IMR-90 (cell line): ENCODE measurements around the gene KRTAP10-3.

Source experiments
- CEBPB ChIP-seq: IDR thresholded peaks from 2 replicates; pipeline ENCODE4 v1.6.1; 2012; ENCODE audit warnings: low read depth, low read length, improper control_type of control experiment
- CTCF ChIP-seq: conservative IDR thresholded peaks from 2 replicates; pipeline ENCODE4 v1.5.1; 2012; ENCODE audit warnings: mild to moderate bottlenecking, low read depth, low read length, improper control_type of control experiment
- ELK1 ChIP-seq: fragments of 150-350 bp; IDR thresholded peaks from 2 replicates; pipeline ENCODE4 v1.6.1; 2016; ENCODE audit warnings: low read depth, mild to moderate bottlenecking, low read length, moderate library complexity, borderline replicate concordance
- POLR2A ChIP-seq: IDR thresholded peaks from 2 replicates; pipeline ENCODE4 v1.6.1; 2012; ENCODE audit warnings: mild to moderate bottlenecking, low read depth, low read length
- RAD21 ChIP-seq: IDR thresholded peaks from 2 replicates; pipeline ENCODE4 v1.6.1; 2012; ENCODE audit warnings: low read length, improper control_type of control experiment
- RCOR1 ChIP-seq: IDR thresholded peaks from 2 replicates; pipeline ENCODE4 v1.6.1; 2012; ENCODE audit warnings: mild to moderate bottlenecking, low read length, improper control_type of control experiment; ENCODE audit not compliant: insufficient replicate concordance
- USF2 ChIP-seq: fragments of 150-350 bp; IDR thresholded peaks from 2 replicates; pipeline ENCODE4 v1.6.1; 2017; ENCODE audit warnings: mild to moderate bottlenecking, antibody characterized with exemption, low read length, low read depth

GRCh38 chr21:44515359-44516165, 43.0 kb downstream of the KRTAP10-3 start:
- TF ChIP-seq USF2 (no peak), RCOR1 (no peak), CTCF (no peak), POLR2A (no peak), CEBPB (no peak), ELK1 (no peak), RAD21 (no peak)
